Right ventricle myocardium superior (tissue), 1 donor: ENCODE results near the gene ZNF768. TPM values are rescaled to one million over a fixed set of nuclear protein-coding genes. Genes with fewer than 3 reads are reported as not detected.
"Not testable (repeated sequence)": the region's sequence is repeated elsewhere in the genome, so short reads cannot be mapped to it uniquely, and the experiment has no call there.

ENCODE experiments used
- ATAC-seq: fragments of 200-7000 bp; cut with Tn5 transposase; one replicate; pipeline ENCODE4 v1.9.1; 2020; ENCODE audit warnings: mild to moderate bottlenecking; ENCODE audit not compliant: poor library complexity
- DNase-seq: peaks from one replicate; pipeline ENCODE4 v3.0.0-alpha.2; 2020
- intact Hi-C: fragments of 100-400 bp; cut with DNase I; formaldehyde crosslinking; loops from one replicate; pipeline ENCODE4 v1.11.2; 2022
- total RNA-seq: library from RNA; stranded (reverse); fragmentation: NEBNext Ultra II Directional; extraction: Animal tissue kit (Norgen Biotek cat#: 25700); gene quantifications from one replicate; pipeline ENCODE4 v1.2.1, GENCODE V29; 2021
- donor health status: DM: no; HTN: yes; CAD: no; lungs with severe emphysema.

ZNF768 gene
- total RNA-seq, 1 donor from 2014 or later, result 71.7 TPM

DNA sequence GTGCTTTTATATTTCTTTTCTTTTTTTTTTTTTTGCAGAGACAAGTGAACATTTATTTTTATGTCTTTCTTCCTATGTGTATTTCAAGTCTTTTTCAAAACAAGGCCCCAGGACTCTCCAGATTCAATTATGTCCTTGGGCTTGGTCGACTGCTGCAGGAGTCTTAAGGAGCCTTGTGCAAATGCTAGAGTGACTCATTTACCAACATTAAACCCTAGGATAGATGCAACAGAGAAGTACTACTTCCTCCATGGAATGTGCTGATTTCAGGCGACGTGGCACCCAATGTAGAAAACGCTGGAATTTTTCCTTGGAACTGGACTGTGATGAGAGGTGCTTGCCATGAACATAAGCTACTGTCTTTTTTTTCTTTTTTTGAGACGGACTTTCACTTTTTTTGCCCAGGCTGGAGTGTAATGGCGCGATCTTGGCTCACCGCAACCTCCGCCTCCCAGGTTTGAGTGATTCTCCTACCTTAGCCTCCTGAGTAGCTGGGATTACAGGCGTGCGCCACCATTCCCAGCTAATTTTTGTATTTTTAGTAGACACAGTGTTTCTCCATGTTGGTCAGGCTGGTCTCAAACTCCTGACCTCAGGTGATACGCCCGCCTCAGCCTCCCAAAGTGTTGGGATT, 10.1 kb upstream of the ZNF768 start:
- intact Hi-C loops, ATAC-seq, DNase-seq: not testable (repeated sequence)

DNA sequence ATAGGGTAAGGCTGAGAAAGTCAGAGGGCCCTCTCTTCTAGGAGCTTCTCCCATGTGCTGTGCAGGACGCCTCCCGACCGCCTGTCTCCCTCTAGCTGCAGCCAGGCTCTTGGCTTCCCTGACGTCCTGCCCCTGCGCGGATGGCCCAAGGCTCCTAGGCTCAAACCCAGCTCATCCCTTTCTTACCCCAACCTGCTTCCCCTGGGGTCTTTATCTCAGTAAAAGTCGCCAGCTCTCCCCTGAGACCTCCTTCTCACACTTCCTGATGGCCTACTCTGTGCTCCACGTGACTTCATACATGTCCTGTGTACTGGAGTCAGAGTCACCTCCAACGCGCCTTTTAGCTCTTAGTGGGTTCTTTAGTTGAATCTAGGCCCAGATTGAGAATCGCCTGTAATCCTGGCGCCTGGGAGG, 9.4 kb upstream of the ZNF768 start:
- peak; percentile 59 for ATAC-seq
- intact Hi-C loops, result no loop called here

DNA sequence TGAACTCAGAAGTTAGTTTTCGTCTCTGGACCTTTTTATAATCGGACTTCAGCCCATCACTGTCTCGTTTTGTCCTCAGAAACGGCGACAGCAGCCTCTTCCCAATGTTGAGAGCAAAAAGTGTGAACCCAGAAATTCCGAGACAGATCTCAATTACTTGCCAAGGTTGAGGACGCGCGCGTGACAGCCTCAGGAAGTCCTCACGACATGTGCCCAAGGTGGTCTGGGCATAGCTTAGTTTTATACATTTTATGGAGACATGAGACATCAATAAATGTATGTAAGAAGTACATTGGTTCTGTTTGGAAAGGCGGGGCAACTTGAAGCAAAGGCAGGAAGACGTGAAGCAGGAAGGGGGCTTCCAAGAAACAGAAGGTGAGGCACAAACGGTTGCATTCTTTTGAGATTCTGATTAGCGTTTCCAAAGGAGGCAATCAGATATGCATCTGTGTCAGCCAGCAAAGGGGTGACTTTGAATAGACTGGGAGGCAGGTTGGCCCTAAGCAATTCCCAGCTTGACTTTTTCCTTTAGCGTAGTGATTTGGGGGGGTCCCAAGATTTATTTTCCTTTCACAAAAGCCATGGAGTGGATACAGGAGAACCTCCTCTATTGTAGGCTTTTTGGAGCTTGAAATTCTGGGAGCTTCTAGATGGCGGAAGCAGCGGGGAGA, 8.9 kb upstream of the ZNF768 start:
- no peak for DNase-seq
- ATAC-seq, result peak; percentile 0
- intact Hi-C loops, result no loop called here

More for the DNA sequence above, 9.4 kb upstream of the ZNF768 start:
- peak; percentile 81 for DNase-seq

DNA sequence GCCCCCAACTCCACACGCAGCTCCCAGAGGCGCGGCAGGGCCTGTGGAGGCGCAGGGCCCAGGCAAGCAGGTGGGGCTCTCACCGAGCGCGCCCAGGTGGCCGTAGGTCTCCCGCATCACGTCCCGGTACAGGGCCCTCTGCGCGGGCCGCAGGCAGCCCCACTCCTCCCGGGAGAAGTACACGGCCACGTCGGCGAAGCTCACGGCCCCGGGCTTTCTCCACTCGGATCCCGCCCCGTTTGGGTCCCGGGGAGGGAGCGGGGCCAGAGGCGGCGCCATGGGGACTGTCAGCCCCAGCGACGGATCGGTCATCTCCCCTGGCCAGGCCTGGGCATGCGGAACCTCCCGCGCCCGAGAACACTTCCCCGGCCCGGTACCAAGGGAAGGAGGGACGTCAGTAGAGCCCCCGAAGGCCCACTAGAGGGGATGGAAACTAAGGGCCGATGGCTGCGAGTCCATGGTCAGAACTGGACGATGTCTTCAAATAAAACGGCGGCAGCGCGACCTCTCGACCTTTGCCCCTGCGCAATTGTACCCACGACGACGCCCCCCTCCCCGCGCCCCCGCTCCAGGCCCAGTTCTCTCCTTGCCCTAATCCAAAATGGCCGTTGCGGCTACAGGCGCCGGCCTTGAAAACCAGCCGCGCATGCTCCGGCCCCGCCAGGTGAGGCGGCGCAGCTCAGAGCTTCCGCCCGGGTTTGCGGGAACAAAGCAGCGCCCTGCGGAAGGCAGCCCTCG, 8.2 kb upstream of the ZNF768 start, which contains the start of gene ZNF747:
ZNF747 (minus strand) TSS at position 491 of the 738 bp plus-strand sequence; CDS start at position 312, 179 bp downstream.
- peak; percentile 90 for ATAC-seq
- peak; percentile 96 for DNase-seq
- intact Hi-C loops, result no loop called here

DNA sequence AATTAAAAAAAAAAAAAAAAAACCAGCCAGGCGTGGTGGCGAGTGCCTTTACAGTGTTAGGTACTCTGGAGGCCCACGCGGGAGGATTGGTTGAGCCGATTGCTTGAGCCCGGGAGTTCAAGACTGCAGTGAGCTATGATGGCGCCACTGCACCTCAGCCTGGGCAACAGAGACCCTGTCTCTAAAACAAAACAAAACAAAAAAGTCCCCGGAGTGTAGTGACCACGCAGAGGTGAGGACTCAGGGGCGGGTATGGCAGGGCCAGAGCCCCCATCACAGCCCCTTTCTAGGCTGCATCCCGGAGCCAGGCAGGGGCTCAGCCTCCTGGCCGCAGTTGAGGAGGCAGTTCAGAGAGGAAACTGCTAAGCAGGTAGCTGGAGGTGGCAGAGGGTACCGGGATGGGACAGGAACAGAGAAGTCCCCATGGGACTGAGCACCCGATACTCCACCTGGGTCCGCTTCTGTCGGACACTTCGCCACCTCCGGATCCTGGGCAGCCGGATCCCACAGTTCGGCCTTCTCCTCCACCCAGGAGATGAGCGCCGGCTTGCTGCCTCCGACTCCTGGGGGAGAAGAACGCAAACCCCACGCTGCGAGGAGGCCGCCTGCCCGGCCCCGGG, 7.5 kb upstream of the ZNF768 start:
- intact Hi-C loops, result no loop called here
- ATAC-seq (peak; percentile 0), DNase-seq (no peak)

DNA sequence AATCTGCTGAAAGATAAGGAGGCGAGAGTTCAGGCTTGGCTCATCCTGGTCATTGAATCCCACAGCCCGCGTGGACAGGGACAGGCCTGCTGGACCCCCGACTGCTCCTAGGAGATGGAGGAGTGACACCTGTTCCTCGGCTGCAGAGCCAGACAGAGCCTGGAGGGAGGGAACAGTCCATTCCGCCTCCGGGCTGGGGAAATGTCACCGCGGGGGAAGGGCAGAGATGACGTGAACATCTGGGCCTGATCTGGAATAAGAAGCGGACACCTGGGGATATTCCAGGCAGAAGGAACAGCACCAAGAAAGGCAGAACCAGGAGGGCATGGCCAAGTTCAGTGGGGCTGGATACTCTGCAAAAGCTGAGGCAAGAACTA, 6.8 kb upstream of the ZNF768 start:
- DNase-seq (no peak), ATAC-seq (no peak)
- intact Hi-C loops, result no loop called here

DNA sequence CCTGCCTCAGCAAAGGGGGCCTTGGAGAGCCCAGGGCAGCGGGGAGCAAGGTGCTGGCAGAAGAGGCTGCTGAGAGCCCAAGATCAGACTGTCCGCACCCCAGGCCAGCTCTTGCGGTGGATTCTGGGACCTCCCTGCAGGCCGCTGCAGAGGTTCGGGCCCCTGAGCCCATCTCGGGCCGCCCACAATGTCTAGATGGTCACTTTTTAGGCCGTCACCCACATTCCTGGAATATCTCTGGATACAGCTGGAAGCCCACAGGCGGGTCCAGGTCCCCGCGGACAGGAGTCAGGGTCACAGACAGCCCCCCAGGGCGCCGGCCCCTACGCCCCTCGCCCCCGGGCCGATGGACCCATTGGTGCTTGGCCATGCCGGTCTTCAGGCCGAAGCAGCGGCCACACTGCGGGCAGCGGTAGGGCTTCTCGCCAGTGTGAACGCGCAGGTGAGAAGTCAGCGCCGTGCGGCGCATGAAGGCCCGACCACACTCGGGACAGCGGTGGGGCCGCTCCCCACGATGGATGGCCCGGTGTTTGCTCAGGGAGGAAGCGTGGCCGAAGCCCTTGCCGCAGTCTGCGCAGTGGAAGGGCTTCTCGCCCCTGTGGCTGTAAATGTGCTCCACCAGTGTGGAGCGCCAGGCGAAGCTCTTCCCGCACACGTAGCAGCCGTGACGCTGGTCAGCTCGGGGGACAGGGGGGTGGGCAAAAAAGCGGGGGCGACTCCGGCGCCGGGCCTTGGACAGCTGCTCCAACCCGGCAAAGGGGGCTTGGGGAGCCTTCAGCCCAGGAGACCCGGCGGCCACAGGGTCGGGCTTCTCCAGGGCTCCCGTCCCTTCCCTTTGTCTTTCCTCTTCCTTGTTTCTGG, 6.1 kb upstream of the ZNF768 start:
- DNase-seq (no peak), ATAC-seq (no peak)
- intact Hi-C loops, result no loop called here

DNA sequence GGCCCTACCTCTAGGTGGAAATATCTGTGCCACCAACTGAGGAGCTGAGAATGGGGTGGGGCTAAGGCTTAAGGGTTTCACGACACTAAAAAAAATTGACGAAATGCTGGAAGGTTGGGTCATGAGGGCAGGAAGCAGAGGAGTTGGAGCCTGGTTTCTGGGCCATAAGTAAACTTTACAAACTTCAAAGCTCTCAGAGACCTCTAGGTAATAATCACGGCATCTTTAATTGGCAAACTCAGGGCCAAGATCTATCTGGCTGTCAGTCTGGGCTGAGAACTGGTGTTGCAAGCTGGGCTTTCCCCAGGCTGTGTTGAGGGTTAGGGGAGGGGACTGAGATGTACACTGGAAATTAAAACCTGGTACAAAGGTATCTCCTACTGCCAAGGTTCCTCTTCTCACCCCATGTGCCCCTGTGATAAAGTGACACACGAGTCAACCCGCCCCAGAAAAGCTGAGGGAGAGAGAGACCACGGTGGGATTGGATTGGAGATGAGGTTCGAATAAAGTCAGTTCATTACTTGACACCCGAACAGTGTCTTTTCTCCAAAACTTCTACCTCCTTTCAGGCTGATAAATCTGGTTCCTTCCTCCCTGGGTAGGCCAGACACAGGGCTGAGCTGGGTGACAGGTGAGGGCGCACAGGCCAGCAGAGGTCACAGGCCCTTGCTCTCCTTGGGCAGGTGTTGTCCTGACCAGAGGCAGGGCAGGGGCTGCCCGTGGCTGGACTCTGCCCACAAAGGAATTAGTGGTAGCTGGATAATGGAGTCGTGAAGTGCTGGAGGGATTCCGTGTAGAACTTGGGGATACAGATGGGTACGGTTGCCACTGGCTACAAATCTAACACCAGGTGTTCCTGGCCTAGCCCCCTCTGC, 4.0 kb upstream of the ZNF768 start:
- ATAC-seq (no peak), DNase-seq (no peak)
- intact Hi-C loops, result no loop called here

DNA sequence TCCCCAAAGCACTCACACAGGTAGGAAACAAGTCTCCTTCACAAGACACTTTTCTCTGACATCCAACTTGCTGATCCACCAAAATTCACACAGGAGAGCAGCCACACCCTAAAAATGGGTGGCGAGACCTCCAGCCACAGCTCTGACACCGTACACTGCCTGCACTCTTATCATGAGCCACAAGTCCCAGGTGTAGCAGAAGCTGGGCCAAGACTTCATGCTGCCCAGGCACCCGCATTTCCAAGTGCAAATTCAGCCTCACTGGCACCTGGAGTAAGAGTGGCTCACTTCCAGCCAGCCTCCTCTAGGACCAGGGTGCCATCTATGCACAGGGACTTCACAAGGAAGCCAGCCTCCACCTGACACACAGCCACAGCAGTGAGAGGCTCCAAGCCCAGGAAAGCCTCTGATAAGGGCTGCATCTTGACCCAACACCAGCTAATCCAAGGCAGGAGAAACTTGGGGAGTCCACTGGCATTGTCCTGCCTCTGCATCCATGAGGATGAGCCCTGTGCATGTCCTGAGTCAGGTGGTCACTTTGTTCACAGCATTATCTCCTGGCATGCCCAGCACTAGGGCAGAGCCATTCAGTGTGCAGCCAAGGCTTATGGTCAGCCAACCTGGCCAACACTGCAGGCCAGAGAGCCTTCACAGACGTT, 2.6 kb upstream of the ZNF768 start:
- no peak for DNase-seq
- intact Hi-C loops, result loop anchor here (5.0 to 10.0 kb wide), 2 partner anchors 43 to 84 kb away; partner anchors contain the start of genes SEPHS2 and ZNF688

DNA sequence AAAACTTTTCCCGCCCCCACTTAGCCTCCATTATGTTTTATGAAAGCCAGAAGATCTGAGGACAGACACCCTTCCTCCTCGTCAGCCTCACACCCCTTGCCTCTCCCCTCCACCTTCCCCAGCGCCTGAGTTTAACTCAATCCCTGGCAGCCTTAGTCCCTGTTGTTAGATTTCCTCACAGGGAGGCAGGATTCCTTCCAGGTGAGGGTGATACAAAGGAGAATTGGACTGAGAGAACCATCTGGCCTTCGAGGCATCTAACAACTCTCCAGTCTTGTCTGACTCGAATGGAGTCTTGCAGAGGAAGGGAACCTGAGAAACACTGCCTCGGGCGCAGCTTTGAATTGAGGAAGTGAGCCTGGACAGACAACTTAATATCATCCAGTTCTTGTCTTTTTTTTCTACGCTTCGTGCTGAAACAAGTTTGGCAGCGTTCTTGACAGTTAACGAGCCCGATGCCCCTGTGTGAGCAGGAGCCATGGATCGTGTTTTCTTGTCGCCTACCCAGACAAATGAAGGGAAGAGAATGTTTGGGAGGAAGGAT, 1.3 kb upstream of the ZNF768 start:
- intact Hi-C loops, result loop anchor here (5.0 to 10.0 kb wide), 2 partner anchors 45 to 83 kb away; partner anchors contain the start of genes SEPHS2 and ZNF688
- no peak for DNase-seq
- no peak for ATAC-seq

More for the DNA sequence above, 2.6 kb upstream of the ZNF768 start:
- ATAC-seq, result no peak

DNA sequence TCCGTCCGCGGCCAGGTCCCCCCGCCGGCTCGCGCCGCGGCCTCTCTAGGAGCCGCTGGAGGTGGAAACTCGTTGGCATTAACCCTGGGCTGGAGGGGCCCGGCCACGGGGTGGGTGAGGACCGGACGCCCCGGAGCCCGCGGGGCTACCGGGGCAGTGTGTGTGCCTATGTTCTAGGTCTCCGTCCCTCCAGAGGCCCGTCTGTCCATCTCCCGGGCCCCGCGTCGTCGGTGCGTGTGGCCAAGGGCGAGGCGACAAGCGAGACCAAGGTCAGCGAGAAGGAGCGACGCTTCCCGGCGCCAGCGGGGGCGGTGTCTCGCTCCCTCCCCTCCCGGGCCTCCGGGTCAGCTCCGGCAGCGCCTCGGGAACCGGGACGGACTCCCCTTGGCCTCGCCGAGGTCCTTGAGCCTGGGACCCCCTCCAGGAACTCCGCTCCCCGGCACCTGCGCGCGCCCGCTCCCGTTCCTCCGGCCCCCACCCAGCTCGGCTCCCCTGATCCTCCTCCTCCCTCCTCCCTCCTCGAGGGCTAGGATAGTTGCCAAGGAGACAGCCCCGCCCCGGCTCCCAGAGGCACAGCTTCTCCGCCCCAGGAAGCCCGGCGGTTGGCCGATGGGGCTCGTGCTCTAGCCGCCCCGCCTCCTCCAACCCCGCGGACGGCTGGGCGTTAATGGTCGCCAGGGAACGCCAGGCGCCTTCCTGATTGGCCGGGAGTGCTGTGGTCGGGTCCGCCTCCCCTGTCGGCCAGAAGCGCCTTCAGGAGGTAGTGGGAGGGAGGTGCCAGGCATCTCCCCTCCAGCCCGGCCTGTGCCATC, 663 bp upstream of the ZNF768 start:
- ATAC-seq, result peak; percentile 92
- peak; percentile 99 for DNase-seq
- intact Hi-C loops, result loop anchor here (5.0 to 10.0 kb wide), 2 partner anchors 45 to 82 kb away; partner anchors contain the start of genes SEPHS2 and ZNF688

DNA sequence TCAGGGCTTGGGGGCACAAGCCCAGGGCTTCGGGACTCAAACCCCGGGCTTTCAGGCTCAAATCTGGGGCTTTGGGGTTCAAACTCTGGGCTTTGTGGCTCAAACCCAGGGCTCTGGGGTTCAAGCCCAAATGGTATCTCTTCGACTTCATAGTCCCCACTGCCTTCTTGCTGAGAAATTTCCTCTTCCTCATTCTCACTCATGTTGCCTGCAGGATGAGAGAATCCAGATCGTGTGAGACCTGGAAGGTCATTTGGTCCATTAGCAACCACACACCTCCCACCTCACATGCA, 576 bp downstream of the ZNF768 start:
- ATAC-seq, result no peak
- DNase-seq, result no peak
- intact Hi-C loops, result loop anchor here (5.0 to 10.0 kb wide), 2 partner anchors 47 to 81 kb away; partner anchors contain the start of genes SEPHS2 and ZNF688

DNA sequence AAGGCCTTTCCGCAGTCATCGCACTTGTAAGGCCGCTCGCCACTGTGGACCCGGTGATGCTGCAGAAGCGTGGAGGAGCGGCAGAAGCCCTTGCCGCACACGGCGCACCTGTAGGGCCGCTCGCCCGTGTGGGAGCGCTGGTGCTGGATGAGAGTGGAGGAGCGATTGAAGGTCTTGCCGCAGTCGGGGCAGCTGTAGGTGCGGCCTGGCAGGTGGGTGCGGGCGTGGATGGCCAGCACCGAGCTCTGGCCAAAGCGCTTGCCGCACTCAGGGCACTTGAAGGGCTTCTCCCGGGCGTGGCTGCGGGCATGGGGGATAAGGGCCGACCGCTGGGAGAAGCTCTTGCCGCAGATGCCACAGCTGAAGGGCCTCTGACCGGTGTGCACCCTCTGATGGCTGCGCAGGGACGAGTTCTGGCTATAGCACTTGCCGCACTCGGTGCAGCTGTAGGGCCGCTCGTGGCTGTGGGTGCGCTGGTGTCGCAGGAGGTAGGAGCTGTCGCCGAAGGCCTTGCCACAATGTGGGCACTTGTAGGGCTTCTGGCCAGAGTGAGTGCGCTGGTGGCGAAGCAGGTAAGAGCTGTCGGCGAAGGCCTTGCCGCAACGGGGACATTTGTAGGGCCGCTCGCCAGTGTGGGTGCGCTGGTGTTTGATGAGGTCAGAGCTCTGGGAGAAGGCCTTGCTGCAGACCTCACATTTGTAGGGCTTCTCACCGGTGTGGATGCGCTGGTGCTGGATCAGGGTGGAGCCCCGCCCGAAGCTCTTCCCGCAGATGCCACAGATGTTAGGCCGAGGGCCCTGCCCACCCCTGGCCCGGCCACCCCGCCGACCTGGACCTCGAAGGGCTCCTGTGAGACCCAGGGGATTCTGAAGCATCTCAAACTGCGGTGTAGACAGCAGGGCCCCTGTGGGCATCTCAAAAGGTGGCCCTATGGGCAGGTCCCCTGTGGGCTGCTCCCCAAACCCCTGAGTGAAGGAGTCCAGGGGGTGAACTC, 1.5 kb downstream of the ZNF768 start:
- no peak for ATAC-seq
- intact Hi-C loops, result loop anchor here (5.0 to 10.0 kb wide), 2 partner anchors 47 to 80 kb away; partner anchors contain the start of genes SEPHS2 and ZNF688
- DNase-seq, result no peak

DNA sequence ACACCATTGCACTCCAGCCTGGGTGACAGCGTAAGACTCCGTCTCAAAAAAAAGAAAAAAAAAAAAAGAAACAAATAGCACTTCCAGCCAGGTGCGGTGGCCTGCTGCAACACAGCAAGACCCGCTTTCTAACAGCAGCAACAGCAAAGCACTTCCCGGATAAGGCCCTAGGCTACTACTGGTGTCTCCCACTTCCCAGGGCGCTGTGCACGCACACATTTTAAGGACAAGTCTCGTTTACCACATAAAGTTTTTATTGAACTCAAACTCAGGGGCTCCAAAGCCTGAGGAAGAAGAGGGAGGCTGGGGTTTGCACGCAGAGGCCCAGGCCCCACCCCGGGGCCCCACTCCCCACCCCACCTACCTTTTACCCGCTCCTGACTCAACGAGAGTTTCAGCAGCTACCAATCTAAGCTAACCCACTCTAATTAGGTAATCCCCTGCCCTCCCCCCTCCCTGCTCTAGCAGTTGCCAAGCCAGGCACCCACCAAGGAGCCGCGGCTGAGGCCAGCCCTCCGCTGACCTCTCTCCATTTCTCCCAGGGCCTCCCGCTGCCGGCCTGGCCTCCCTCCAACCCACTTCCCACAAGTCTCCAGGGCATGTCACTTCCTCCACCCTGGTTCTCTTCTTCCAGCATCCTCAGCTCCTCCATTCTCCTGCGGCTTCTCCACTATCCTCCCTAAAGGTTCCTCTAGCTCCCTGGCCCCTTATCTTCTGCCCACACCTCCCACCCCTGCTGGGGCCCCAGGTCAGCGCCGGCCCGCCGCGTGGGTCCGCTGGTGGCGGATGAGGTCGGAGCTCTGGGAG, 2.4 kb downstream of the ZNF768 start:
- no peak for ATAC-seq

More for the DNA sequence above, 2.4 kb downstream of the ZNF768 start:
- peak; percentile 71 for DNase-seq
- intact Hi-C loops, result loop anchor here (10.0 kb wide), 1 partner anchor 79 kb away; the partner anchor contains the start of gene SEPHS2
